Measurements from ENCODE around the gene MGAT5.

Gene MGAT5

GRCh38 chr2:134493797-134494196 is 239.9 kb downstream of the MGAT5 start:
- no peaks in the 10 kb centered on the region for H3K27me3 ChIP-seq (ENCODE audit: control insufficient read depth, insufficient read depth, low read length)
- DNase-seq (ENCODE audit: low read depth, low spot score): no peak
- H3K9me3 ChIP-seq (ENCODE audit: control insufficient read depth, insufficient read depth, low read length): no peaks in the 10 kb centered on the region
- H3K27ac ChIP-seq (ENCODE audit: low read length): no peak overlapping the region
- no peak overlapping the region for H3K4me3 ChIP-seq (ENCODE audit: low read length)
- H3K4me1 ChIP-seq (ENCODE audit: control insufficient read depth, insufficient read depth, low read length): peaks cover 3% of the 10 kb centered on the region; the same call in 1 of the 2 replicates
- no CpG with 5 or more reads among the region's 4 CpGs for WGBS (ENCODE audit: insufficient coverage, insufficient read length)
- H3K36me3 ChIP-seq (ENCODE audit: control insufficient read depth, insufficient read depth, low read length): no peaks in the 10 kb centered on the region

GRCh38 chr2:134498654-134499053 is 244.8 kb downstream of the MGAT5 start:
- Histone ChIP-seq H3K27me3 (ENCODE audit: control insufficient read depth, insufficient read depth, low read length) (no peaks in the 10 kb centered on the region), H3K4me1 (ENCODE audit: control insufficient read depth, insufficient read depth, low read length) (no peaks in the 10 kb centered on the region), H3K27ac (ENCODE audit: low read length) (no peak overlapping the region), H3K9me3 (ENCODE audit: control insufficient read depth, insufficient read depth, low read length) (no peaks in the 10 kb centered on the region), H3K4me3 (ENCODE audit: low read length) (no peak overlapping the region), H3K36me3 (ENCODE audit: control insufficient read depth, insufficient read depth, low read length) (no peaks in the 10 kb centered on the region)
- no CpG with 5 or more reads among the region's 7 CpGs for WGBS (ENCODE audit: insufficient coverage, insufficient read length)
- DNase-seq (ENCODE audit: low read depth, low spot score): no peak

- Histone ChIP-seq H3K4me1 (ENCODE audit: control insufficient read depth, insufficient read depth, low read length) (no peaks in the 10 kb centered on the region), H3K4me3 (ENCODE audit: low read length) (no peak overlapping the region), H3K27me3 (ENCODE audit: control insufficient read depth, insufficient read depth, low read length) (no peaks in the 10 kb centered on the region), H3K36me3 (ENCODE audit: control insufficient read depth, insufficient read depth, low read length) (no peaks in the 10 kb centered on the region), H3K9me3 (ENCODE audit: control insufficient read depth, insufficient read depth, low read length) (no peaks in the 10 kb centered on the region), H3K27ac (ENCODE audit: low read length) (no peak overlapping the region)
- no peak for DNase-seq (ENCODE audit: low read depth, low spot score)
- no CpG with 5 or more reads among the region's 9 CpGs for WGBS (ENCODE audit: insufficient coverage, insufficient read length)
These were observed 245.5 kb downstream of the MGAT5 start for GRCh38 chr2:134499307-134499926.

- Histone ChIP-seq H3K4me3 (ENCODE audit: low read length) (no peak overlapping the region), H3K27ac (ENCODE audit: low read length) (no peak overlapping the region), H3K36me3 (ENCODE audit: control insufficient read depth, insufficient read depth, low read length) (no peaks in the 10 kb centered on the region), H3K9me3 (ENCODE audit: control insufficient read depth, insufficient read depth, low read length) (no peaks in the 10 kb centered on the region), H3K4me1 (ENCODE audit: control insufficient read depth, insufficient read depth, low read length) (no peaks in the 10 kb centered on the region), H3K27me3 (ENCODE audit: control insufficient read depth, insufficient read depth, low read length) (no peaks in the 10 kb centered on the region)
- no CpG with 5 or more reads among the region's 9 CpGs for WGBS (ENCODE audit: insufficient coverage, insufficient read length)
- DNase-seq (ENCODE audit: low read depth, low spot score): no peak
These were observed 246.5 kb downstream of the MGAT5 start for GRCh38 chr2:134500211-134500935.

- no peak for DNase-seq (ENCODE audit: low read depth, low spot score)
- H3K36me3 ChIP-seq (ENCODE audit: control insufficient read depth, insufficient read depth, low read length): no peaks in the 10 kb centered on the region
- no CpG with 5 or more reads among the region's 6 CpGs for WGBS (ENCODE audit: insufficient coverage, insufficient read length)
- H3K4me3 ChIP-seq (ENCODE audit: low read length): no peak overlapping the region
- no peaks in the 10 kb centered on the region for H3K4me1 ChIP-seq (ENCODE audit: control insufficient read depth, insufficient read depth, low read length)
- H3K9me3 ChIP-seq (ENCODE audit: control insufficient read depth, insufficient read depth, low read length): no peaks in the 10 kb centered on the region
- H3K27me3 ChIP-seq (ENCODE audit: control insufficient read depth, insufficient read depth, low read length): no peaks in the 10 kb centered on the region
- H3K27ac ChIP-seq (ENCODE audit: low read length): no peak overlapping the region
These were observed 247.7 kb downstream of the MGAT5 start for GRCh38 chr2:134501476-134502091.

GRCh38 chr2:134502104-134502503 is 248.2 kb downstream of the MGAT5 start:
- Histone ChIP-seq H3K36me3 (ENCODE audit: control insufficient read depth, insufficient read depth, low read length) (no peaks in the 10 kb centered on the region), H3K9me3 (ENCODE audit: control insufficient read depth, insufficient read depth, low read length) (no peaks in the 10 kb centered on the region), H3K27ac (ENCODE audit: low read length) (no peak overlapping the region), H3K4me1 (ENCODE audit: control insufficient read depth, insufficient read depth, low read length) (no peaks in the 10 kb centered on the region), H3K27me3 (ENCODE audit: control insufficient read depth, insufficient read depth, low read length) (no peaks in the 10 kb centered on the region), H3K4me3 (ENCODE audit: low read length) (no peak overlapping the region)
- no CpG with 5 or more reads among the region's 2 CpGs for WGBS (ENCODE audit: insufficient coverage, insufficient read length)
- no peak for DNase-seq (ENCODE audit: low read depth, low spot score)
